CD4-positive, alpha-beta T cell treated with Interferon gamma for 1 hour (primary cell): Measurements from ENCODE around the gene USP24.
"Not testable (repeated sequence)": the region's sequence is repeated elsewhere in the genome, so short reads cannot be mapped to it uniquely, and the experiment has no call there.

Source experiments
- DNase-seq: peaks from one replicate; pipeline ENCODE4 v3.0.0-alpha.2; 2020

USP24 gene

GRCh38 chr1:55215194-55216021 lies at the start of gene USP24:
TSS of gene USP24 (minus strand) at chr1:55215364. CDS start at chr1:55215113, 251 bp downstream.
- DNase-seq: peak; percentile 81

GRCh38 chr1:55262822-55263221 lies 47.7 kb upstream of the USP24 start:
- DNase-seq: no peak

- peak; percentile 52 for DNase-seq
Observed at GRCh38 chr1:55259911-55260609, 44.9 kb upstream of the USP24 start.

- peak; percentile 74 for DNase-seq
Observed at GRCh38 chr1:55257958-55258357, 42.8 kb upstream of the USP24 start.

GRCh38 chr1:55255901-55256300 lies 40.7 kb upstream of the USP24 start:
- no peak for DNase-seq

GRCh38 chr1:55252942-55253589 lies 37.9 kb upstream of the USP24 start:
- no peak for DNase-seq

- DNase-seq: no peak
Observed at GRCh38 chr1:55250399-55251075, 35.4 kb upstream of the USP24 start.

- DNase-seq: no peak
Observed at GRCh38 chr1:55249646-55250398, 34.7 kb upstream of the USP24 start.

- DNase-seq: no peak
Observed at GRCh38 chr1:55246896-55247295, 31.7 kb upstream of the USP24 start.

- DNase-seq: no peak
Observed at GRCh38 chr1:55246331-55246730, 31.2 kb upstream of the USP24 start.

GRCh38 chr1:55245781-55246180 lies 30.6 kb upstream of the USP24 start:
- no peak for DNase-seq

- no peak for DNase-seq
Observed at GRCh38 chr1:55244476-55245099, 29.4 kb upstream of the USP24 start.

GRCh38 chr1:55243655-55244054 lies 28.5 kb upstream of the USP24 start:
- DNase-seq: no peak

GRCh38 chr1:55239548-55239947 lies 24.4 kb upstream of the USP24 start:
- DNase-seq: no peak

- DNase-seq: no peak
Observed at GRCh38 chr1:55235722-55236121, 20.6 kb upstream of the USP24 start.

GRCh38 chr1:55234016-55234415 lies 18.9 kb upstream of the USP24 start:
- DNase-seq: no peak

GRCh38 chr1:55233145-55233777 lies 18.1 kb upstream of the USP24 start:
- no peak for DNase-seq

- no peak for DNase-seq
Observed at GRCh38 chr1:55232448-55233144, 17.4 kb upstream of the USP24 start.

GRCh38 chr1:55231745-55232144 lies 16.6 kb upstream of the USP24 start:
- DNase-seq: no peak

- DNase-seq: no peak
Observed at GRCh38 chr1:55230659-55231058, 15.5 kb upstream of the USP24 start.

- not testable (repeated sequence) for DNase-seq
Observed at GRCh38 chr1:55229726-55230125, 14.6 kb upstream of the USP24 start.
